ENCODE results near the gene CYP3A4. TPM values are rescaled to one million over a fixed set of nuclear protein-coding genes. Genes with fewer than 3 reads are reported as not detected.

Gene CYP3A4
- total and polyA plus RNA-seq, 2 of the 8 experiments (the other 6 are each of a cell fraction or from before 2014, with no cell fraction given) = not detected

DNA sequence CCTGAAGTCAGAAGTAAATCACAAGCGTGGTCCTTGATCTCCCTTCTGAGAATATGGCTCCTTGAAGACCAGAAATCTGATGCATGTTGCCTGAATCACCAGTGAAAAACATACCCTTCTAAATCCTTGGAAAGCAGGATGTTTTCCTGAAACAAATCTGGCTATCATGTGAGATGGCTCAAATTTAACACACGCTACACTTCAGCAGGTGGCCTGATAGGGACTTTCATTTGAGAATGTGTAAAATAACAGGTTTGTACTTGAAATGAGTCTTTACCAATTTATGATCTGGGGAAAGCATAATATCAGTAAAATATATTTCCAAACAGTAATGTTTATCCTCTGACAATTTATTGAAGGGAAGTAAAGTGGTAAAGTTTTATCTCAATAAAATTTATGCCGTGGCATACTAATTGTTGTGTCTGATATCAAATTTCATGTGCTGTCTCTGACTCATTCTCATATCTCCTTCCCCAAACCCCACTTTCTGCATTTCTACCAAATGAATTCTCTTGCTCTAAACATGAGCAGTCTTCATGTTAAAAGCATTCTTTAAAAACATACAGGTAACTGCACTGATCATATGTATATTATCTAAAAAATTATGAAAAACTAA is 17.4 kb downstream of the CYP3A4 start:
- no peaks in the 10 kb centered on the region for H3K79me2 ChIP-seq (ENCODE audit: control insufficient read depth in 1 of 2, insufficient read depth in 2 of 2, low read length in 2 of 2)
- no peak overlapping the region for H4K5ac ChIP-seq (ENCODE audit: insufficient read length, low read depth, low read length)
- H4K91ac ChIP-seq (replicated peaks; ENCODE audit: insufficient read length, low read length) = no peak overlapping the region
- no peak overlapping the region for H2BK20ac ChIP-seq (ENCODE audit: low read length)
- no peak overlapping the region for H2BK12ac ChIP-seq (ENCODE audit: low read depth, low read length)
- H2AK5ac ChIP-seq (ENCODE audit: low read depth, low read length) = no peak overlapping the region
- no peak overlapping the region for H3K9ac ChIP-seq (replicated peaks in 1 of 4; ENCODE audit: extremely low read depth in 1 of 4, low read depth in 3 of 4, low read length in 3 of 4)
- POLR2A ChIA-PET (ENCODE audit: partially characterized antibody) = no interaction called here
- H3K27ac ChIP-seq (ENCODE audit: low read depth, low read length) = no peak overlapping the region
- H3K14ac ChIP-seq (ENCODE audit: insufficient read length) = no peak overlapping the region
- no peak overlapping the region for H2AFZ ChIP-seq (ENCODE audit: low read length)
- TF ChIP-seq RFX5 (IDR thresholded peaks at IDR 0.05; ENCODE audit: borderline replicate concordance, low read depth, low read length) = no peak
- no peaks in the 10 kb centered on the region for H4K20me1 ChIP-seq (replicated peaks in 1 of 2; ENCODE audit: control insufficient read depth in 1 of 2, insufficient read depth in 2 of 2, low read length in 2 of 2)
- H3K18ac ChIP-seq (ENCODE audit: extremely low read depth, low read length) = no peak overlapping the region
- CTCF ChIA-PET (ENCODE audit: partially characterized antibody) = interaction anchor here (0.7 kb wide), 1 partner anchor 62 kb away, joined by 3 read pairs; no protein-coding TSS in a partner anchor
- no peaks in the 10 kb centered on the region for H3K79me1 ChIP-seq (ENCODE audit: low read depth, low read length)
- H3K4me3 ChIP-seq (ENCODE audit: extremely low read depth in 1 of 4, insufficient read depth in 2 of 4, low read depth in 3 of 4, low read length in 4 of 4) = no peak overlapping the region
- no peak overlapping the region for H3K23ac ChIP-seq (ENCODE audit: insufficient read length)
- no peak overlapping the region for H3K4ac ChIP-seq (replicated peaks; ENCODE audit: insufficient read length, low read depth, low read length)
- no peak overlapping the region for H3K56ac ChIP-seq (replicated peaks; ENCODE audit: insufficient read length, low read depth, low read length)
- H2BK5ac ChIP-seq (ENCODE audit: low read depth, low read length) = no peak overlapping the region
- no peak for FAIRE-seq
- no peak overlapping the region for H3K4me2 ChIP-seq (ENCODE audit: insufficient read depth in 1 of 2, low read depth in 2 of 2, low read length in 2 of 2)
- H3K4me1 ChIP-seq (replicated peaks in 1 of 4; ENCODE audit: control insufficient read depth in 3 of 4, insufficient read depth in 4 of 4, low read length in 3 of 4) = no peaks in the 10 kb centered on the region
- H3K36me3 ChIP-seq (ENCODE audit: control insufficient read depth in 2 of 4, insufficient read depth in 4 of 4, low read length in 3 of 4) = no peaks in the 10 kb centered on the region
- DNase-seq (ENCODE audit: low read depth in 1 of 2, low spot score in 2 of 2) = no peak
- H3K27me3 ChIP-seq (replicated peaks in 1 of 4; ENCODE audit: control insufficient read depth in 3 of 4, extremely low read depth in 1 of 4, insufficient read depth in 3 of 4, low read length in 3 of 4) = no peaks in the 10 kb centered on the region
- H2BK120ac ChIP-seq (replicated peaks; ENCODE audit: low read depth, low read length) = no peak overlapping the region
- H2BK15ac ChIP-seq (ENCODE audit: low read length) = no peak overlapping the region
- H3K9me3 ChIP-seq (ENCODE audit: insufficient read depth in 2 of 2, low read depth in 1 of 2, low read length in 1 of 2) = no peaks in the 10 kb centered on the region
- no peak overlapping the region for H4K8ac ChIP-seq (ENCODE audit: extremely low read depth, insufficient read depth, low read length)
- no peaks in the 10 kb centered on the region for H3K23me2 ChIP-seq (ENCODE audit: low read depth, low read length)
- WGBS, 2 experiments (ENCODE audit: extremely low coverage in 1 of 2, insufficient coverage in 1 of 2, insufficient read length in 1 of 2, insufficient replicate concordance in 2 of 2, low coverage in 1 of 2, low lambda C conversion rate in 2 of 2, missing lambda C conversion rate in 1 of 2) = 86% methylated on average over 3 of the region's 3 CpGs; no CpG with 5 or more reads in 1 of the 2 experiments
